ENCODE measurements around the gene VSTM4. TPM values are rescaled to one million over a fixed set of nuclear protein-coding genes. Genes with fewer than 3 reads are reported as not detected.

VSTM4 gene
- total and polyA plus RNA-seq, 2 donors (not counting 1 experiment from before 2014, with no cell fraction given): 8.1 to 27.9 TPM

- Histone ChIP-seq H3K4me2 (ENCODE audit: extremely low read depth, insufficient read depth, low read length) (no peak overlapping the region), H3K9me3 (ENCODE audit: control insufficient read depth, insufficient read depth, low read depth, low read length) (no peaks in the 10 kb centered on the region), H3K4me1 (ENCODE audit: control insufficient read depth, extremely low read depth, insufficient read depth, low read length) (no peaks in the 10 kb centered on the region), H2AFZ (ENCODE audit: low read length) (no peak overlapping the region), H4K20me1 (ENCODE audit: control insufficient read depth, extremely low read depth, insufficient read depth, low read length) (no peaks in the 10 kb centered on the region), H3K9ac (ENCODE audit: insufficient read depth, low read length) (no peak overlapping the region), H3K27ac (ENCODE audit: insufficient read depth, low read length) (no peak overlapping the region), H3K79me2 (ENCODE audit: control insufficient read depth, insufficient read depth, low read length) (no peaks in the 10 kb centered on the region), H3K27me3 (ENCODE audit: control insufficient read depth, insufficient read depth, low read length) (no peaks in the 10 kb centered on the region), H3K36me3 (ENCODE audit: control insufficient read depth, insufficient read depth, low read length) (no peaks in the 10 kb centered on the region), H3K4me3 (replicated peaks in 1 of 4; ENCODE audit: control extremely low read depth in 1 of 4, insufficient read depth in 1 of 4, low read depth in 3 of 4, low read length in 4 of 4) (no peak overlapping the region)
- no peak for TF ChIP-seq EZH2 (IDR thresholded peaks at IDR 0.05; ENCODE audit: low read length, missing control alignments)
- TF ChIP-seq CTCF (conservative IDR thresholded peaks at IDR 0.05 in 1 of 2, IDR thresholded peaks at IDR 0.05 in 1 of 2; ENCODE audit: low read depth in 1 of 2, low read length in 2 of 2): no peak
- peak in 1 of 2 donors; percentile 39 for DNase-seq (ENCODE audit: low read depth in 2 of 2)
Observed at GRCh38 chr10:49071160-49071761, 44.1 kb downstream of the VSTM4 start.

GRCh38 chr10:49070701-49071100 is 44.6 kb downstream of the VSTM4 start:
- no peak for DNase-seq (ENCODE audit: low read depth in 2 of 2)
- TF ChIP-seq CTCF (conservative IDR thresholded peaks at IDR 0.05 in 1 of 2, IDR thresholded peaks at IDR 0.05 in 1 of 2; ENCODE audit: low read depth in 1 of 2, low read length in 2 of 2): no peak
- no peak for TF ChIP-seq EZH2 (IDR thresholded peaks at IDR 0.05; ENCODE audit: low read length, missing control alignments)

GRCh38 chr10:49068672-49069217 is 46.6 kb downstream of the VSTM4 start:
- H3K27me3 ChIP-seq (ENCODE audit: control insufficient read depth, insufficient read depth, low read length): no peaks in the 10 kb centered on the region
- H3K9ac ChIP-seq (ENCODE audit: insufficient read depth, low read length): no peak overlapping the region
- DNase-seq (ENCODE audit: low read depth in 2 of 2): no peak
- H3K4me3 ChIP-seq (replicated peaks in 1 of 4; ENCODE audit: control extremely low read depth in 1 of 4, insufficient read depth in 1 of 4, low read depth in 3 of 4, low read length in 4 of 4): no peak overlapping the region
- TF ChIP-seq EZH2 (IDR thresholded peaks at IDR 0.05; ENCODE audit: low read length, missing control alignments): no peak
- no peak for TF ChIP-seq CTCF (conservative IDR thresholded peaks at IDR 0.05 in 1 of 2, IDR thresholded peaks at IDR 0.05 in 1 of 2; ENCODE audit: low read depth in 1 of 2, low read length in 2 of 2)
- H3K36me3 ChIP-seq (ENCODE audit: control insufficient read depth, insufficient read depth, low read length): no peaks in the 10 kb centered on the region
- no peaks in the 10 kb centered on the region for H4K20me1 ChIP-seq (ENCODE audit: control insufficient read depth, extremely low read depth, insufficient read depth, low read length)
- H2AFZ ChIP-seq (ENCODE audit: low read length): no peak overlapping the region
- no peaks in the 10 kb centered on the region for H3K79me2 ChIP-seq (ENCODE audit: control insufficient read depth, insufficient read depth, low read length)
- no peak overlapping the region for H3K4me2 ChIP-seq (ENCODE audit: extremely low read depth, insufficient read depth, low read length)
- no peaks in the 10 kb centered on the region for H3K4me1 ChIP-seq (ENCODE audit: control insufficient read depth, extremely low read depth, insufficient read depth, low read length)
- H3K27ac ChIP-seq (ENCODE audit: insufficient read depth, low read length): no peak overlapping the region
- H3K9me3 ChIP-seq (ENCODE audit: control insufficient read depth, insufficient read depth, low read depth, low read length): no peaks in the 10 kb centered on the region

More at GRCh38 chr10:49070701-49071100, 44.6 kb downstream of the VSTM4 start:
- Histone ChIP-seq H3K27me3 (ENCODE audit: control insufficient read depth, insufficient read depth, low read length) (no peaks in the 10 kb centered on the region), H3K79me2 (ENCODE audit: control insufficient read depth, insufficient read depth, low read length) (no peaks in the 10 kb centered on the region), H3K36me3 (ENCODE audit: control insufficient read depth, insufficient read depth, low read length) (no peaks in the 10 kb centered on the region), H3K9ac (ENCODE audit: insufficient read depth, low read length) (no peak overlapping the region), H4K20me1 (ENCODE audit: control insufficient read depth, extremely low read depth, insufficient read depth, low read length) (no peaks in the 10 kb centered on the region), H3K9me3 (ENCODE audit: control insufficient read depth, insufficient read depth, low read depth, low read length) (no peaks in the 10 kb centered on the region), H3K4me2 (ENCODE audit: extremely low read depth, insufficient read depth, low read length) (no peak overlapping the region), H3K4me3 (replicated peaks in 1 of 4; ENCODE audit: control extremely low read depth in 1 of 4, insufficient read depth in 1 of 4, low read depth in 3 of 4, low read length in 4 of 4) (no peak overlapping the region), H3K4me1 (ENCODE audit: control insufficient read depth, extremely low read depth, insufficient read depth, low read length) (no peaks in the 10 kb centered on the region), H3K27ac (ENCODE audit: insufficient read depth, low read length) (no peak overlapping the region), H2AFZ (ENCODE audit: low read length) (no peak overlapping the region)
